Measurements from ENCODE around the gene RPA3. TPM values are rescaled to one million over a fixed set of nuclear protein-coding genes. Genes with fewer than 3 reads are reported as not detected.
A peak's percentile ranks its signal among the peaks of the same experiment; 100 is the strongest.

RPA3 gene
- total RNA-seq, 2 donors from 2014 or later, result 28.2 to 29.5 TPM

GRCh38 chr7:7699970-7700369, 18.4 kb downstream of the RPA3 start:
- no peaks in the 10 kb centered on the region for H3K9me3 ChIP-seq
- intact Hi-C loops (cut with DNase I), result no loop called here
- H3K27me3 ChIP-seq (replicated peaks; ENCODE audit: insufficient read depth), result no peaks in the 10 kb centered on the region
- no peaks in the 10 kb centered on the region for H3K36me3 ChIP-seq
- no peak for DNase-seq (ENCODE audit: low spot score)
- no peak overlapping the region for H3K27ac ChIP-seq
- no peak overlapping the region for H3K4me3 ChIP-seq
- H3K4me1 ChIP-seq (replicated peaks), result no peaks in the 10 kb centered on the region
- TF ChIP-seq CTCF (IDR thresholded peaks at IDR 0.05), result no peak
- no peak for TF ChIP-seq POLR2A (IDR thresholded peaks at IDR 0.05)
- no peak for TF ChIP-seq POLR2AphosphoS5 (IDR thresholded peaks at IDR 0.05)

GRCh38 chr7:7699380-7699779, 19.0 kb downstream of the RPA3 start:
- Histone ChIP-seq H3K36me3 (no peaks in the 10 kb centered on the region), H3K27me3 (replicated peaks; ENCODE audit: insufficient read depth) (no peaks in the 10 kb centered on the region), H3K27ac (no peak overlapping the region), H3K4me1 (replicated peaks) (no peaks in the 10 kb centered on the region), H3K9me3 (no peaks in the 10 kb centered on the region), H3K4me3 (no peak overlapping the region)
- DNase-seq (ENCODE audit: low spot score), result no peak
- TF ChIP-seq POLR2A (IDR thresholded peaks at IDR 0.05) (no peak), POLR2AphosphoS5 (IDR thresholded peaks at IDR 0.05) (no peak), CTCF (IDR thresholded peaks at IDR 0.05) (no peak)
- intact Hi-C loops (cut with DNase I), result no loop called here

- Histone ChIP-seq H3K36me3 (no peaks in the 10 kb centered on the region), H3K27me3 (replicated peaks; ENCODE audit: insufficient read depth) (no peaks in the 10 kb centered on the region), H3K4me1 (replicated peaks) (no peaks in the 10 kb centered on the region), H3K27ac (no peak overlapping the region), H3K9me3 (no peaks in the 10 kb centered on the region), H3K4me3 (no peak overlapping the region)
- no peak for DNase-seq (ENCODE audit: low spot score)
- no peak for TF ChIP-seq POLR2AphosphoS5 (IDR thresholded peaks at IDR 0.05)
- TF ChIP-seq CTCF (IDR thresholded peaks at IDR 0.05), result no peak
- TF ChIP-seq POLR2A (IDR thresholded peaks at IDR 0.05), result no peak
- intact Hi-C loops (cut with DNase I), result no loop called here
- 83% methylated on average over 2 of the region's 2 CpGs for WGBS
These were observed 19.5 kb downstream of the RPA3 start for GRCh38 chr7:7698930-7699329.

GRCh38 chr7:7696458-7697119, 21.8 kb downstream of the RPA3 start:
- Histone ChIP-seq H3K27me3 (replicated peaks; ENCODE audit: insufficient read depth) (no peaks in the 10 kb centered on the region), H3K4me1 (replicated peaks) (no peaks in the 10 kb centered on the region), H3K9me3 (no peaks in the 10 kb centered on the region), H3K4me3 (no peak overlapping the region), H3K27ac (peak overlapping the region; percentile 32 to 50), H3K36me3 (no peaks in the 10 kb centered on the region)
- peak; percentile 35 for DNase-seq (ENCODE audit: low spot score)
- intact Hi-C loops (cut with DNase I), result no loop called here
- WGBS, result 39% methylated on average over 3 of the region's 3 CpGs
- TF ChIP-seq POLR2A (IDR thresholded peaks at IDR 0.05), result no peak
- no peak for TF ChIP-seq CTCF (IDR thresholded peaks at IDR 0.05)
- TF ChIP-seq POLR2AphosphoS5 (IDR thresholded peaks at IDR 0.05), result peak; percentile 66

- DNase-seq (ENCODE audit: low spot score), result no peak
- no peaks in the 10 kb centered on the region for H3K4me1 ChIP-seq (replicated peaks)
These were observed 23.1 kb downstream of the RPA3 start for GRCh38 chr7:7695111-7695817.

More at GRCh38 chr7:7695111-7695817, 23.1 kb downstream of the RPA3 start:
- 18% methylated on average over 5 of the region's 5 CpGs for WGBS
- no peak for TF ChIP-seq CTCF (IDR thresholded peaks at IDR 0.05)
- TF ChIP-seq POLR2AphosphoS5 (IDR thresholded peaks at IDR 0.05), result no peak
- no peak for TF ChIP-seq POLR2A (IDR thresholded peaks at IDR 0.05)
- Histone ChIP-seq H3K27ac (peak overlapping the region in 1 of 2 donors; percentile 7), H3K36me3 (no peaks in the 10 kb centered on the region), H3K4me3 (no peak overlapping the region), H3K9me3 (no peaks in the 10 kb centered on the region), H3K27me3 (replicated peaks; ENCODE audit: insufficient read depth) (no peaks in the 10 kb centered on the region)
- intact Hi-C loops (cut with DNase I), result no loop called here

Data from prostate gland (tissue), 2 donors.